H1 (cell line): Measurements from ENCODE around the gene ACAT2. TPM values are rescaled to one million over a fixed set of nuclear protein-coding genes. Genes with fewer than 3 reads are reported as not detected.
"Not testable (repeated sequence)": the region's sequence is repeated elsewhere in the genome, so short reads cannot be mapped to it uniquely, and the experiment has no call there.

Source experiments
- CTCF ChIA-PET: fragments of 300-600 bp; sonication (Branson Sonifier 250); formaldehyde crosslinking; loops from one replicate; lab custom pipeline; 2021; ENCODE audit not compliant: partially characterized antibody; lab: Charles Lee
- POLR2A ChIA-PET: fragments of 300-600 bp; sonication (Branson Sonifier 250); formaldehyde crosslinking; loops from one replicate; lab custom pipeline; 2021; ENCODE audit warnings: inconsistent platforms; ENCODE audit not compliant: partially characterized antibody; lab: Charles Lee
- DNase-seq, 2 experiments: peaks; one replicate each; pipeline versions ENCODE4 v3.0.0 to v3.0.0-alpha.2; 2010 to 2022; ENCODE audit warnings: low spot score in 2 of 2, low read depth in 1 of 2, mixed read lengths in 1 of 2
- FAIRE-seq: peaks from 2 replicates; lab custom pipeline; 2011; peaks lifted over from hg19 to GRCh38; lab: Jason Lieb, UNC
- H2AFZ ChIP-seq: 2 replicates; pipeline ENCODE4 v1.8.1; 2012; ENCODE audit warnings: low read length, inconsistent platforms
- H2AK5ac ChIP-seq: 2 replicates; pipeline ENCODE4 v1.6.1; 2013; ENCODE audit warnings: low read depth, low read length
- H2BK120ac ChIP-seq: replicated peaks from 2 replicates; pipeline ENCODE3; 2013; ENCODE audit warnings: low read depth, low read length, inconsistent platforms
- H2BK12ac ChIP-seq: 2 replicates; pipeline ENCODE4 v1.6.1; 2013; ENCODE audit warnings: low read depth, low read length
- H2BK15ac ChIP-seq: 2 replicates; pipeline ENCODE4 v1.6.1; 2013; ENCODE audit warnings: low read length
- H2BK20ac ChIP-seq: 2 replicates; pipeline ENCODE4 v1.6.1; 2013; ENCODE audit warnings: low read length
- H2BK5ac ChIP-seq: 2 replicates; pipeline ENCODE4 v1.6.1; 2013; ENCODE audit warnings: low read depth, low read length
- H3K14ac ChIP-seq: 2 replicates; pipeline ENCODE4 v1.6.1; 2013; ENCODE audit warnings: inconsistent platforms; ENCODE audit not compliant: insufficient read length
- H3K18ac ChIP-seq: 2 replicates; pipeline ENCODE4 v1.6.1; 2013; ENCODE audit warnings: low read length; ENCODE audit errors: extremely low read depth
- H3K23ac ChIP-seq: 2 replicates; pipeline ENCODE4 v1.6.1; 2013; ENCODE audit warnings: inconsistent platforms; ENCODE audit not compliant: insufficient read length
- H3K23me2 ChIP-seq: 2 replicates; pipeline ENCODE4 v1.6.1; 2013; ENCODE audit warnings: low read depth, low read length
- H3K27ac ChIP-seq: 2 replicates; pipeline ENCODE4 v1.6.1; 2011; ENCODE audit warnings: low read depth, low read length, inconsistent platforms
- H3K27me3 ChIP-seq, 4 experiments: replicated peaks in 1 of 4; 1 replicate in 1 of 4; 2 replicates in 3 of 4; pipeline versions ENCODE4 v1.6.1 to v1.8.1; 2011 to 2013; ENCODE audit warnings: low read length in 3 of 4, mild to moderate bottlenecking in 3 of 4, inconsistent platforms in 2 of 4, mixed read lengths in 2 of 4, moderate library complexity in 1 of 4; ENCODE audit not compliant: control insufficient read depth in 3 of 4, insufficient read depth in 3 of 4; ENCODE audit errors: extremely low read depth in 1 of 4
- H3K36me3 ChIP-seq, 4 experiments: 2 replicates each; pipeline versions ENCODE4 v1.6.1 to v1.8.1; 2011 to 2013; ENCODE audit warnings: mild to moderate bottlenecking in 4 of 4, low read length in 3 of 4, moderate library complexity in 2 of 4, control low read depth in 1 of 4, inconsistent platforms in 1 of 4; ENCODE audit not compliant: insufficient read depth in 4 of 4, control insufficient read depth in 2 of 4
- H3K4ac ChIP-seq: replicated peaks from 2 replicates; pipeline ENCODE3; 2013; ENCODE audit warnings: low read length, low read depth, mixed read lengths, inconsistent platforms; ENCODE audit not compliant: insufficient read length
- H3K4me1 ChIP-seq, 4 experiments: replicated peaks in 1 of 4; 1 replicate in 1 of 4; 2 replicates in 3 of 4; pipeline versions ENCODE4 v1.6.1 to v1.8.1; 2011 to 2013; ENCODE audit warnings: low read length in 3 of 4, inconsistent platforms in 2 of 4, mixed read lengths in 1 of 4; ENCODE audit not compliant: insufficient read depth in 4 of 4, control insufficient read depth in 3 of 4
- H3K4me2 ChIP-seq, 2 experiments: 2 replicates each; pipeline versions ENCODE4 v1.6.1 to v1.8.1; 2011 to 2013; ENCODE audit warnings: low read depth in 2 of 2, low read length in 2 of 2, control low read depth in 1 of 2, inconsistent platforms in 1 of 2, mild to moderate bottlenecking in 1 of 2; ENCODE audit not compliant: insufficient read depth in 1 of 2
- H3K4me3 ChIP-seq, 4 experiments: fragments of 200-600, 300-600 bp in 1 of 4; sonication (generic), shearing (Covaris generic), sonication (Bioruptor Twin) in 1 of 4; 2 replicates each; pipeline versions ENCODE4 v1.5.1 to v1.8.1; 2011 to 2016; ENCODE audit warnings: low read length in 4 of 4, low read depth in 3 of 4, control low read depth in 2 of 4, inconsistent platforms in 2 of 4, mild to moderate bottlenecking in 2 of 4, mixed read lengths in 1 of 4, moderate library complexity in 1 of 4; ENCODE audit not compliant: insufficient read depth in 2 of 4; ENCODE audit errors: extremely low read depth in 1 of 4
- H3K56ac ChIP-seq: replicated peaks from 2 replicates; pipeline ENCODE3; 2013; ENCODE audit warnings: low read depth, mild to moderate bottlenecking, mixed read lengths, low read length, inconsistent platforms; ENCODE audit not compliant: insufficient read length
- H3K79me1 ChIP-seq: 2 replicates; pipeline ENCODE4 v1.6.1; 2013; ENCODE audit warnings: low read depth, low read length, control low read depth
- H3K79me2 ChIP-seq, 2 experiments: 2 replicates each; pipeline versions ENCODE4 v1.6.1 to v1.8.1; 2012 to 2013; ENCODE audit warnings: low read length in 2 of 2, mild to moderate bottlenecking in 2 of 2, inconsistent platforms in 1 of 2; ENCODE audit not compliant: insufficient read depth in 2 of 2, control insufficient read depth in 1 of 2
- H3K9ac ChIP-seq, 4 experiments: replicated peaks in 1 of 4; 1 replicate in 1 of 4; 2 replicates in 3 of 4; pipeline versions ENCODE4 v1.6.1 to v1.8.1; 2011 to 2013; ENCODE audit warnings: low read depth in 3 of 4, low read length in 3 of 4, control low read depth in 2 of 4, mild to moderate bottlenecking in 2 of 4, moderate library complexity in 2 of 4, inconsistent platforms in 1 of 4; ENCODE audit errors: extremely low read depth in 1 of 4
- H3K9me3 ChIP-seq, 2 experiments: 2 replicates each; pipeline versions ENCODE4 v1.6.1 to v1.8.1; 2012 to 2013; ENCODE audit warnings: mild to moderate bottlenecking in 2 of 2, moderate library complexity in 2 of 2, control low read depth in 1 of 2, inconsistent platforms in 1 of 2, low read depth in 1 of 2, low read length in 1 of 2, mixed read lengths in 1 of 2; ENCODE audit not compliant: insufficient read depth in 2 of 2
- H4K20me1 ChIP-seq, 2 experiments: replicated peaks in 1 of 2; 2 replicates each; pipeline versions ENCODE3 to v1.8.1; 2011 to 2013; ENCODE audit warnings: inconsistent platforms in 2 of 2, low read length in 2 of 2, mild to moderate bottlenecking in 1 of 2; ENCODE audit not compliant: insufficient read depth in 2 of 2, control insufficient read depth in 1 of 2
- H4K5ac ChIP-seq: 2 replicates; pipeline ENCODE4 v1.6.1; 2013; ENCODE audit warnings: low read length, low read depth, mixed read lengths, inconsistent platforms; ENCODE audit not compliant: insufficient read length
- H4K8ac ChIP-seq: 2 replicates; pipeline ENCODE4 v1.8.0; 2013; ENCODE audit warnings: mild to moderate bottlenecking, moderate library complexity, low read length, inconsistent platforms; ENCODE audit not compliant: insufficient read depth; ENCODE audit errors: extremely low read depth
- H4K91ac ChIP-seq: replicated peaks from 2 replicates; pipeline ENCODE3; 2013; ENCODE audit warnings: low read length, mixed read lengths, inconsistent platforms; ENCODE audit not compliant: insufficient read length
- WGBS, 2 experiments: shearing (Covaris generic) in 1 of 2; methylation state at CpG; one replicate each; pipeline versions ENCODE4 v1.1.6 to v1.1.7; 2013 to 2015; ENCODE audit warnings: low lambda C conversion rate in 2 of 2, mixed read lengths in 2 of 2, inconsistent platforms in 1 of 2, low coverage in 1 of 2, missing lambda C conversion rate in 1 of 2; ENCODE audit not compliant: insufficient replicate concordance in 2 of 2, insufficient coverage in 1 of 2, insufficient read length in 1 of 2; ENCODE audit errors: extremely low coverage in 1 of 2, missing lambda C conversion rate in 1 of 2; 5-methylcytosine and 5-hydroxymethylcytosine counted together
- polyA plus RNA-seq, 7 experiments: library from polyadenylated mRNA; depleted of rRNA in 3 of 7; stranded (reverse) in 5 of 7; unstranded in 2 of 7; fragments of >200 nt in 5 of 7; fragments of 200-250 nt in 2 of 7; gene quantifications; 1 replicate in 5 of 7; 2 replicates in 1 of 7; 4 replicates in 1 of 7; pipeline versions ENCODE4 v1.2.1 to v1.2.3, GENCODE V29; 2011 to 2013; ENCODE audit warnings: missing spikeins in 2 of 7, mixed read lengths in 2 of 7
- total RNA-seq: library from RNA; stranded (reverse); fragmentation: NEBNext Ultra II Directional; extraction: Animal tissue kit (Norgen Biotek cat#: 25700); gene quantifications from 2 replicates; pipeline ENCODE4 v1.2.1, GENCODE V29; 2021

Gene ACAT2
- total and polyA plus RNA-seq, 2 of the 8 experiments (the other 6 are each of a cell fraction or from before 2014, with no cell fraction given), result 61.6 to 166 TPM

- peaks cover 5 to 39% of the 10 kb centered on the region in 2 experiments; a peak in 3 of 4 replicates for H3K79me2 ChIP-seq
- 89% methylated on average over 8 of the region's 8 CpGs; no CpG with 5 or more reads in 1 of the 2 experiments for WGBS, 2 experiments
- H3K9ac ChIP-seq, H3K23ac ChIP-seq, H4K8ac ChIP-seq, H2BK12ac ChIP-seq, H3K4me3 ChIP-seq, H2AFZ ChIP-seq, H4K20me1 ChIP-seq, H4K5ac ChIP-seq, H3K27me3 ChIP-seq, H3K79me1 ChIP-seq, H3K4ac ChIP-seq, H2BK15ac ChIP-seq, H2BK20ac ChIP-seq, POLR2A ChIA-PET, H4K91ac ChIP-seq, H3K27ac ChIP-seq, H3K23me2 ChIP-seq, H2BK120ac ChIP-seq, FAIRE-seq, CTCF ChIA-PET, H3K14ac ChIP-seq, H2BK5ac ChIP-seq, H2AK5ac ChIP-seq, H3K56ac ChIP-seq, H3K9me3 ChIP-seq, H3K4me1 ChIP-seq, H3K18ac ChIP-seq, DNase-seq, H3K4me2 ChIP-seq: not testable (repeated sequence)
- H3K36me3 ChIP-seq, result peaks cover 2 to 59% (median 13%) of the 10 kb centered on the region in 4 experiments
Measured at GRCh38 chr6:159794976-159795375, 33.1 kb downstream of the ACAT2 start.
